ENCODE measurements around the gene LAMA2.

The LAMA2 gene

DNA sequence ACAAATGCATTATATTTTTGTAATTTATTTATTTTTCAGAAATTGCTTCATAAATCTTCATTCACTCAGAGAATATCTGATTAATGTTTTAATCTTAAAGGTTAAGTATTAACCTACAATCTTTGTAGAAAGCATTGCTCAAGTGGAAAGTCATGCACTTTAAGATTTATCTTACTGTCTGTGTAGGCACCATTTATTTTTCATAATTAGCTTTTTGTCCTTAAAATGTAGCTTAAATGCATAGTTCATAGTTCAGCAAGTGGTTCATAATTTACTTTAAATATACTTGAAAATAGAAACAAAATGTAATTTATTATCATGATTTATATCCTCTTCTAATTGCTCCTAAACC, 397.3 kb downstream of the LAMA2 start:
- no peak for DNase-seq

DNA sequence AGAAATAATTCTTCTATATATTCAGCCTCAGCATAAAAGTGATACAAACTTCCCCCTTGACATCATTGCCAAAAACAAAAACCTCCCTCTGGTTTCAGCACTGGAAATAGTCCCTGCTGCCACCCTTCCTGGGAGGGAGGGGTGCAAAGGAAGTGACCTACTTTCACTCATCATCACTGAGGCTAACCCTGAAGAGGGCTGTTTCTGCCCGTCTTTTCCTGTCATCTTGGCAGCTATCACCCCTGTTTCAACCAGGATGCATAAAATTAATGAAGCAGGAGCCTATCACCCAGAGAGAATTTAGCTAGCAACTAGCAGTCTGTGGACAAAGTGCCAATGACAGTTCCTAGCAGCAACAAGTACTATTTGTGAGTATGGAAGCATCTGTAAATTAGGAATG, 397.8 kb downstream of the LAMA2 start:
- no peak for DNase-seq

DNA sequence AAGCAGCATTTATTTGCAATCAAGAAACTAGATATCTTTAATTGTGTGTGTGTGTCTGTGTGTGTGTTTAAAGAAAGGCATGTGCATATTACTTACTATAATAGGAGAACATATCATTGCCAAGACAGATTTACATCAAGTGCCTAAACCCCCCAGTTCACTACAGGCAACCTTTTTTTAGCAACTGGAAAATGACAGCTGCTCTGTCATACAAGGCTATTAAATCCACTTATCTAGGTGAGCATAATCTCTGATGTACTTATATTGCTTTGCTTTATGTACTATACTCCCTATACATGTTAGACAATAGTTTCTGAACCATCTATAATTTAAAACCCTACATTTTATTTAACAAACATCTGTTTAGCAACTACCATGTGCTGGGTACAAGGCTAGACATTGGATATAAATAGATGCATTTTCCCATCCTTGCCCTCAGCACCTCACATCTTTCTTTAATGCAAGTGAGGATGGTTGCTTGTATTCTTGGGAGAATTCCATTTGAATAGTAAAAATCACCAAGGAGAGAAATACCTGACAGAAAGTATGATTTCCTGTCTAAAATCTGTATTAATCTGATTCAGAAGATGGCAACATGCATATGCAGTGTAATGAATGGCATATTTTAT, 398.3 kb downstream of the LAMA2 start:
- DNase-seq: no peak

DNA sequence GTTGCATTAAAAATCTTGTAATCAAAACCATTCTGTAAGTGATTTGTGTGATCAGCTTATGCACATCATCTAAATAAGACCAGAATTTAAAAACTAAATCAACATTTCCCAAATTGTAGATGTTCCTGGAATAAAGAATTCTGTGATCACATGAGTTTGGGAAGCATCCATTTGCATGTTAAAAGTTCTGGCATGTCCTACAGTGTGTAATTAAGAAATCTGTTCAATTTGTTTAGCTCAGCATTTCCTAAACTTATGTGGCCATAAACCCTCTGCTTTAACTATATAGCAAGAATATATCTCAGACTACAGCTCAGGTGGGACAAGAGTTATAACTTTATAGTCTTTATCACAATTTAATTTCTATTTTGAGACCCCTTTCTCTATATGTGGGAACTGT, 399.1 kb downstream of the LAMA2 start:
- no peak for DNase-seq

DNA sequence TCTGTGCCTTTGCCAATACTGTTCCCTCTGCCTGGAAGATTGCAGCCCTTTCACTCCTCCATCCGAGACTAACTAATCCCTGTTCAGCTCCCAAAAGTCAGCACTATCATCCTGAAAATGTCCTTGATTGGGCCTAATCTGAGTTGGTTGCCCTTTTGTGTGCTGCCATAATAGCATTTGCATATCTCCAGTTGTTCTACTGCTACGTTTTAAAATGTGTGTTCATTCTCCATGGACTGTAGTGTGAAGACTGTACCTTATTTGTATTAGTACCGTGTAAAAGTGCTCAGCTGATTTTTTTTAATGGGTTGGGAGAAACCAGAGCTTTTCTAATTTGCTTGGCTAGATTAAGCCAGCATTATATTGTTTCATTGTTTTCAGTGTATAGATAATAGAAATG, 401.3 kb downstream of the LAMA2 start:
- DNase-seq: no peak

DNA sequence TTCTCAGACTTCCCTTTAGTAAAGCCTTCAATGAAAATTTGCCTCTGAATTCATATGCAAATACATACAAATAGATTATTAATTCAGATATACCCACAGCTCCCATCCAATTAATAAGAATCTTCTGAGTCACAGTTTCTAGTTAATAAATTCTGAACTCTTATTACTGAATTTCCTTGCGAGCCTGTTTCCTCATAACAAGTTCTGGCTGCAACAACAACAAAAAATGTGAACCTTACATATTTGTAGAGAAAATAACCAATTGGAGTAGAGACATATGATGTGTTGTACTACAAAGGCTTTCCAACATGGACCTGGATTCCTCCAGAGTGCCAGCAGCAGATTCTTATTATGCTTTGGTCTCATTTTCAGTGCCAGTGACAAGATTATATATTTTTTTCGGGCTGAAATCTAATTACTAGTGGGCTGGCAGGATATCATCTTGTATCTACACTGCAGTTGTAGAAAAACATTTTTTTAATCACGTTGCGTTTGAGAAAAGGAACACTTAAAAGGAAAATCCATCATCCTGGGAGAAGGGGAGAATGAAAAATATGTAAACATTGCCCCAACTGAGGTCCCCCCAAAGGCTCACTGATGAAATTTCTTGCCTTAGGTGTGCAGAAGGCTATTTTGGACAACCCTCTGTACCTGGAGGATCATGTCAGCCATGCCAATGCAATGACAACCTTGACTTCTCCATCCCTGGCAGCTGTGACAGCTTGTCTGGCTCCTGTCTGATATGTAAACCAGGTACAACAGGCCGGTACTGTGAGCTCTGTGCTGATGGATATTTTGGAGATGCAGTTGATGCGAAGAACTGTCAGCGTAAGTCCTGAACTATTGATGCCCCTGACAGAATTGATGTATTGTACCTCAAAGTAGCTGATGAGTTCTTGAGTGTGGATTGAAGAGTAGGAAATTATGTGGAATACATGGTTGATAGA, 404.6 kb downstream of the LAMA2 start:
- no peak for DNase-seq

DNA sequence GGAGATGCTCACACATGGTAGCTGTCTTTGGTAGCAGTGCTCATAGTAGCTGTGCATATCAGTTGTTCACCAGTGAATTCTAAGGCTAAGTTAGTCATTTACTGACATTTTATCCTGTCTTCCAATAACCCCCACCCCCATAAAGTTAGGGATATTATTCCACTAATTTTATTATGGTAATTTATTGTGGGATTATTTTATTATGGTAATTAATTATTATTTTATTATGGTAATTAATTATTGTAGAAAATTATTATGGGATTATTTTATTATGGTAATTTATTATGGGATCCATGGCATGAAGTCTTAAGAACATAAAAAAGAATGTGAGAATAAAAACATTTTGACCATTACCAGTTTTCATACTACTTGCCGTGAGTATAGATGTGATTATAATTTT, 406.5 kb downstream of the LAMA2 start:
- no peak for DNase-seq

DNA sequence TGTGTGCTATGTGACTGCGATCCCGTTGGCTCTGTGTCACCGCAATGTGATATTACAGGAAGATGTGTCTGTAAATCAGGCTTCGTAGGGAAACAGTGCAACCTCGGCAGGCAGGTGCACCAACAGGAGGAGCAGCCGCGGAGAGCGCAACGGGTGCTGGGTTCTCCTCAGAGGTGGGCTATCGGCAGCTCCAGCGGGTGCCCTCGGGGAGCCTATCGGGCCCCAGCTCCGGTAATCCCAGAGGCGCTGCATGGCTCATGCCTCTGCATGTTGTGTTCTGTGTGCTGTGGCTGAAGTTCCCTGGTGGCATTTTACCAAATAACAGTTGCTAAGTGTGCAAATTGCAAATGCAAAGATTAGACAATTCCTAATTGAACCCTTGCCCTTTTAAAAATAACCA, 409.9 kb downstream of the LAMA2 start:
- DNase-seq: no peak

DNA sequence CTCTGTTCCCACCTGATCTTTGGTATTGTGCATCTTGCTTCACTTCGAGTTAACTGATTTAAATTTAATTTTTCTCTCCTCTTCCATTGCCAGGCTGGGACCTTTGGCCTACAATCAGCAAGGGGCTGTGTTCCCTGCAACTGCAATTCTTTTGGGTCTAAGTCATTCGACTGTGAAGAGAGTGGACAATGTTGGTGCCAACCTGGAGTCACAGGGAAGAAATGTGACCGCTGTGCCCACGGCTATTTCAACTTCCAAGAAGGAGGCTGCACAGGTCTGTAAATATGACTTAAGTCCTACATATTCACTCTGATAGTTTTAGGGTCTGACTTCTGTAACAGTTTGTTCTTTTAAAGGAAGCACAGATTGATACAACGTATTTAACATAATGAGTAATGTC, 414.7 kb downstream of the LAMA2 start:
- no peak for DNase-seq

DNA sequence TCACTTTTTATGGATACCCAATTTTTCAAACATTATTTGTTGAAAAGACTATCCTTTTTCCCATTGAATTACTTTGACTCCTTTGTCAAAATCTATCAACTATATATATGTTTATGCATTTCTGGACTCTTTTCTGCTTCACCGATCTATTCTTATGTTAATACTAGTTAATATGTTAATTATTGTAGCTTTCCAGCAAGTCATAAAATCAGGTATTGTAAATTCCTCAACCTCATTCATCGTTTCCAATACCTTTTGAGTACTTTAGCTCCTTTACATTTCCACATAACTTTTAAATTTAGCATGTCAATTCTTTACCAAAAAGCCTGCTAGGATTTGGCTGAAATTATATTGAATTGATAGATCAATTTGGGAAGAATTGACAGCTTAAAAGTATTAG, 419.7 kb downstream of the LAMA2 start:
- DNase-seq: no peak

DNA sequence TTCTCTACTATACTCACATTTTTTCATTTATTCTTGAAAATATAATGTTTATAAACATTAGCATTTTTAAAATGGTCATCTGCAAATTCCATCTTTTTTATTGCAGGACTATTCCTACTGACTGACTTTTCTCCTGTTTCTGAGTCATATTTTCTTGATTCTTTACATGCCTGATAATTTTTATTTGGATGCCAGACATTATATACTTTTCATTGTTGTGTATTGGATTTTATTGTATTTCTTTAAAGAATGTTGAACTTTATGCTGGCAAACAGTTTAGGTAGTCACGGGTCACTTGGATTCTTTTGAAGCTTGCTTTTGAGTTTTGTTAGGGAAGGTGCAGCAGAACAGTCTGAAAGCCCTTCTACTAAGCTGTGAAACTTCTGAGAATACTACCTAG, 423.9 kb downstream of the LAMA2 start:
- no peak for DNase-seq

DNA sequence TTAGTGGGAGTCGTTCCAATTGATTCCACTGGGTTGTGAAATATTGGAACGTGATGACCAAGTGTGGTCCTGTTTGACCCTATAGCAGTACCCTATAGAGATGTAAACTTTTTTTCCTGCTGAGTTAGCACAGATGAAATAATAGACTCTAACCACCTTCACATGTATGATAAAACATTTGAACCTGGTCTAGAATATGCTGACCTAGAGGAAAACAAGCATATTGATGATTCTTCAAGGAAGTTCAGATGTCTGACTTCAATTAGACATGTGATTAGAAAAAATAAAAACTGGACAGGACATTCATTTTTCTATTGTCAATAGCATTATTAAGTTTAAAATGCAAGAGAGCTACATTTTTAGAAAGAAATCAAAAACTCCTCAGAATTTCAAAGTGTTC, 424.9 kb downstream of the LAMA2 start:
- DNase-seq: no peak

DNA sequence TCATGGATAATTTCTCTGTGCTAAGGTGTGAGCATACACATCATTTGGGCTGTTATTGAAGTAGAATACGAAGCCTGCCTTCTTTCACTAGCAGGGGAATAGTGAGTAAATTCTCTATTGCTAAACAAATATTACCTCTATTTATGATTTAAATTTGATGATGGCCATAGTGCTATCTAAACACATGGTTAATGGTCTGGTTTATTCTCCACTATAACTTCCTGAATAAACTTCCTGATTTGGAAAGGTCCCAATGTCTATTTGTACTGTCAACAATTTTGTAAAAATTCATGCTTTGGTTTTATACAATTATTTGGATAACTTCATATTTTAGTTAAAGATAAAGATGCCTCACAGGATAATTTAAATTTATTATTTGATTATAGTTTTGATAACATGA, 426.2 kb downstream of the LAMA2 start:
- DNase-seq: no peak

DNA sequence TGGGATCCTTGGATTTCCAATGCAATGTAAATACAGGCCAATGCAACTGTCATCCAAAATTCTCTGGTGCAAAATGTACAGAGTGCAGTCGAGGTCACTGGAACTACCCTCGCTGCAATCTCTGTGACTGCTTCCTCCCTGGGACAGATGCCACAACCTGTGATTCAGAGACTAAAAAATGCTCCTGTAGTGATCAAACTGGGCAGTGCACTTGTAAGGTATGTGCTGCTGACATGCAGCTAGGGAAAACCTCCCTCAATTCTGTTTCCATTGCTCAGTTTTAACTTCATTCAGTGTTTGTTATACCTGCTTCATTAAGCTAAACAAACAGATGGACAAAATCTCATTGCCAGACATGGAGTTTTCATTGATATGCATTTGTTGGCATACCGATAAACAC, 429.9 kb downstream of the LAMA2 start:
- no peak for DNase-seq

DNA sequence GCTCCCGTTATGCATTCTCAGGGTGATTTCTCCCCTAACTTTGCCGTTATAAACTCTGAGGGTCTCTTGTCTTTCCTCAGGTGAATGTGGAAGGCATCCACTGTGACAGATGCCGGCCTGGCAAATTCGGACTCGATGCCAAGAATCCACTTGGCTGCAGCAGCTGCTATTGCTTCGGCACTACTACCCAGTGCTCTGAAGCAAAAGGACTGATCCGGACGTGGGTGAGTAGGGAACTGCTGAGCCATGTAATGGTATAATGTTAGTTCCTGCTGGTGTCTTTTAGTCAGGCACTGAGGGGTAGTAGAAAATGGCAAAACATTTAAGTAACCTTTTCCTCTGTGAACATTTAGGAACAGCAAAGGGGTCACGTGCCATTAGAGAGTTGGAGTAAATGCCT, 431.6 kb downstream of the LAMA2 start:
- DNase-seq: no peak

DNA sequence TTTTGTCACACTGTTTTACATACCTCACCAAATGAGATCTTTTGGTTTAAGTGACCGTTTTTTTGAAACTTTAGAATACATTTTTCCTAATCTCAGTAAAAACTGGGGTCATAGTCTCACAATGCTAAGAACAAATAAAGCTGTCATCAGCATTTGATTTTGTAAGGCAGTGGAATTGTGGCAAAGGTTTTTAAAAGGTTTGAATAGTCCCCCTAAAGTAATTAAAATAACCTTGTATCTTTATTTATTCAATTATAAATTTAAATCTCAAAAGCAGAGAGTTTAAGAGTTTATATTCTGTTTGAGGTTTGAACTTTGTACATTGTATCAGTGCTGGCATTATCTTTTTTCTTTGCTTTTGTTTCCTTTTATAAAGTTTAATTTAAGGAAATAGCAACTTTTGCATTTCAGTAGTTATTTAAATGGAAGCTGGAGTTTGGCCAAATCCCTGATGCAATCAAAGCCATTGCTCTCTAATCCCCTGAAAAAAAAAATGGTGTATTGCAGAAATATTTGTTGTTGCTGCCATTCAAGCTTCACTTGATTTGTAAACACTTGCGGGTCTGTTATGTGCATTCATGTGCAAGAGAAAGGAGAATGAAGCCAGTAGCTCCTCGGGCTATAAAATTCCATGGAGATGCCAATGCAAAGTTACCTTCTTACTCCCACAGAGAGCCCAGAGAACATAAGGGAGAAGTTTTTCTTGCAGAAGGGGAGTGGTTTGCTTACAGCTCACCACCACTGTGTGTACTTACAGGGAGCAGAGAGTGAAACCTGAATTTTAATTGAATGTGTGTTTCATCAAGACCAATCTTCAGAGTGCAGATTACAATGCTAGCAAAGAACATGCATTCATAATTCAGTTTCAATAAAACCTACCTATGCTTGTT, 435.2 kb downstream of the LAMA2 start:
- DNase-seq: no peak

DNA sequence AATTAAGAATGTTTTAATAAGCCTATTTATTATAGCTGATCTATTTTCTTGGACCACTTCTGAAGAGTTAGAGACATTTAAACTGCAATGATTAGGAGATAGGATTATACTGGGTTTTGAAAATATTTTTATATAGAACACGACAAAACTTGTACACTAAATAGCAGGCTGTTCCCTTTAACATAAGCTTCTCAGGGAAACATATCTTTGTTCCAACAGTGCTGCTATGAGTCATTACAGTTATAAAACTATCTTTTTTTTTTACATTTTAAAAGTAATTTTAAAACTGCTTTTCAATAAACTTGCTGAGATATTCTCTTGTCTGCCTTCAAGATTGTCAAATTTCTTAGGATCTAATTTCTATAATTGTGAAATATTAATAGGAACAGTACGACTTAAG, 438.0 kb downstream of the LAMA2 start:
- no peak for DNase-seq

DNA sequence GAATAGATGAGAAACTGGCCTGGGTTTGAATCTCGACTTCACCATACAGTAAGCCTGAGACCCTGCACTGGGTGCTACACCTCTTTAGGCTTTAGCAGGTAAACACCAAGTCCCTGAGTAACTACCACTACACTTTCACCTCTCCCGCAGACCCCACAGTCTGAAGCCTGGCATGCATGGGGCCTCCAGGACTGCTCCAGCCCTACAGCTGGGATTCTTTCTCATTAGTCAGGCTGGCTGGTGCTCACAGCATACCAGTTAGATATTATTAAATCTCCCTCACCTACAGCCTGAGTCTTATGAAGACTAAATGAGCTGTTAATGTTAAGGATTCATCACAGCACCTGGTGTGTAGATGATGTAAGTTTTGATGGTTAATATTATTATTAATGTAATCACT, 438.4 kb downstream of the LAMA2 start:
- DNase-seq: no peak

DNA sequence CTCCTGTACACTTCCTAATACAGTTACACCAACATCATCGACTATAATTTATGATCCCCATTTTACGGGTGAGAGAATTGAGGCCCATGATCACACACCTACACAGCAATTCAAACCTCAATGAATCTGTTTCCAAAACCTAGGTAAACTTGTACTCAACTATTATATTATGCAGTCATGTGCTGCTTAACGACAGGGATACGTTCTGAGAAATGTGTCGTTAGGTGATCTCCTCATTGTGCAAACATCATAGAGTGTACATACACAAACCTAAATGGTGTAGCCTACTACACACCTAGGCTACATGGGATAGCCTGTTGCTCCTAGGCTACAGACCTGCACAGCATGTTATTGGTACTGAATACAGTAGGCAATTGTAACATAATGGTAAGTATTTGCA, 441.4 kb downstream of the LAMA2 start:
- DNase-seq: no peak

DNA sequence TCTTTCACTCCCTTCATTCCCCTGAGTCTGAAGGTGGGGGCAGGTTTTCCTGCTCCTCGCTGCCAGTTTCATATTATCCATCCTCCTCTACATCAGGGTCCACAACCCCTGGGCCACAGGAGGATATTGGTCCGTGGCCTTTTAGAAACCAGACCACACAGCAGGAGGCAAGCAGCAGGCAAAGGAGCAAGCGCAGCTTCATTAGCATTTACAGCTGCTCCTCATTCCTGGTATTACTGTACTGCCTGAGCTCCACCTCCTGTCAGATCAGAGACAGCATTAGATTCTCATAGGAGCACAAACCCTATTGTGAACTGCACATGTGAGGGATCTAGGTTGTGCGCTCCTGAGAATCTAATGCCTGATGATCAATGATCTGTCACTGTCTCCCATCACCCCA, 446.7 kb downstream of the LAMA2 start:
- no peak for DNase-seq

DNA sequence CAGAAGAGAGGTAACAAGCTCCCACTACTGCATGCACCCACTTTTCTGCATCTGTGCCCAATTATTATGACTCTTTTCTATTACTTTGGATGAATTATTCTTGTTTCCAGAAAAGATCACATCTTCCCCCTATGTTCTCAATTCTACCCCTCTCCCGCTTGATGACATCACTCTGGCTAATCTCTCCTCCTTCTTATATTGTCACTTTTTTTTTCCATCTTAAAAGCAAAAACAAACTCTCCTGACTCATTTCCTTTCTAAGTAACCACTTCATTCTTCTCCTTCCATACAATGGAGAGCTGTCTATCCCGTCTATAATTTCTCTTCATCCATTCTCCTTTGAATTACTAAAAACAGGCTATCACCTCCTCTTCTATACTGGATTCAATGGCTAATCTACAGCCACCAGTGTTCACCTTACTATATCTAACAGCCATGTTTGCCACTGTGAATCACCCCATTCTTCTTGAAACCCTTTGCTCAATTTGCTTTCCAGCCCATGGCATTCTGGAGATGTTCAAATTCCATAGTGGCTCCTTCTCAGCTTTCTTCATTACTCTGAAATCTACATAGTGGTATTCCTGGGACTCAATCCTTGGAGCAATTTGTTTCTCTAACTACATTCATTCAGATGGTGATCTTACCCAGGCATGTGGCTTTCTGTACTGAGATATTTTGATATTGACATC, 448.7 kb downstream of the LAMA2 start:
- DNase-seq: no peak

DNA sequence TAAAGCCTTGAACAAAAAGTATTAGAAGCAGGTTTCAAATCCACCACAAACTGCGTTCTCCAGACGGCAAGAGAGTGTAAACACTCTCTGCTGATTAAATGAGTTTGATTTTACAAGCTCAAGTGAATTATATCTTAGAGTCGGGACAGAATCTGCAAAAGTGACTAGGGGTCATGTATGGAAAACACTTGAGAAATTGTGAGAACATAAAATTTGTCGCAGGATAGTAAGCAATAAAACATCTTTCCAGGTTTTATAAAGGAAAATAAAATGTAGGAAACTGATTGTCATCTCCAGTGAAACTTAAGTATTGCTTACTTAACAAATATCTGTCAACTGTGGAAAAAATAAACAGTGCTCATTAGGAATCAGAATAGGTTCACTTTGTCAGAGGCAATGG, 452.9 kb downstream of the LAMA2 start:
- DNase-seq: no peak

DNA sequence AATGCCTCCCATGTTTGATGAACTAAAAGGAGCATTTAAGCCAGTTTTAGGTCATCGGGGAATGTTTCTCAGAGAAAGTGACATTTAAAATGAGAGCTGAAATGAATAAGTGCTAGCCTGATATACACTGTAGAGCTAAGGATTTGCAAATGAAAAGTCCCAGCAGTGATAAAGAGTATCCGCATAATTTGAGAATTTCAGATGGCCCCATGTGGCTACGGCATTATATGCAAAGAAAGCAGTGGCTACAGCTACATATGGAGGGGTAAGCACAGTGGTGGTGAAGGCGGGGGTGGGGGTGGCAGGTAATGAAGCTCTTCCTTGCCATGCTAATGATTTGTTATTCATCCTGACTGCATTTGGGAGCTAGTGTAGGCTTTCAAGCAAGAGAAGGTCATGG, 455.7 kb downstream of the LAMA2 start:
- no peak for DNase-seq

Data from NCI-H1436 treated with DMSO at 0.1 percent for 48 hours (cell line).